Measurements from ENCODE around the gene WNT3A. TPM values are rescaled to one million over a fixed set of nuclear protein-coding genes. Genes with fewer than 3 reads are reported as not detected.

WNT3A gene
- total and polyA plus RNA-seq, 9 of the 15 experiments (the other 6 are each of a cell fraction or from before 2014, with no cell fraction given): not detected

- Histone ChIP-seq H3K36me3 (ENCODE audit: control insufficient read depth, insufficient read depth, low read length) (no peaks in the 10 kb centered on the region), H3K9me3 (replicated peaks; ENCODE audit: control insufficient read depth, insufficient read depth, low read depth, low read length) (no peaks in the 10 kb centered on the region), H3K4me1 (replicated peaks in 1 of 2; ENCODE audit: control insufficient read depth in 2 of 2, insufficient read depth in 2 of 2, low read length in 2 of 2) (peaks cover 0 to 13% of the 10 kb centered on the region in 2 experiments; a peak in 2 of 5 replicates), H4K20me1 (replicated peaks; ENCODE audit: control insufficient read depth, insufficient read depth, low read length) (no peaks in the 10 kb centered on the region), H3K27me3 (ENCODE audit: control insufficient read depth in 2 of 2, insufficient read depth in 2 of 2, low read length in 2 of 2) (peaks cover 39 to 85% of the 10 kb centered on the region in 2 experiments), H3K4me2 (ENCODE audit: insufficient read depth, low read length) (no peak overlapping the region), H3K79me2 (ENCODE audit: control insufficient read depth, insufficient read depth, low read length) (no peaks in the 10 kb centered on the region), H2AFZ (ENCODE audit: low read depth, low read length) (no peak overlapping the region), H3K4me3 (no peak overlapping the region), H3K27ac (ENCODE audit: extremely low read depth, low read depth, low read length) (no peak overlapping the region), H3K9me1 (ENCODE audit: control insufficient read depth, insufficient read depth, low read length) (no peaks in the 10 kb centered on the region), H3K9ac (ENCODE audit: insufficient read depth in 1 of 2, low read depth in 2 of 2, low read length in 2 of 2) (no peak overlapping the region)
- FAIRE-seq (no peak), ATAC-seq (no peak), DNase-seq (ENCODE audit: extremely low read depth in 1 of 4, low spot score in 3 of 4) (no peak)
- in situ Hi-C loops (cut with MboI): no loop called here
- intact Hi-C loops (cut with micrococcal nuclease): no loop called here
- TF ChIP-seq SAP30 (IDR thresholded peaks at IDR 0.05; ENCODE audit: borderline replicate concordance, insufficient read depth, low read depth, low read length, poor library complexity, severe bottlenecking): no peak
- no peak for TF ChIP-seq BACH1 (tag; IDR thresholded peaks at IDR 0.05)
- no peak for TF ChIP-seq HINFP (tag; conservative IDR thresholded peaks at IDR 0.05; ENCODE audit: low read depth)
- BruUV-seq (replicated peaks): no TSS peak
- POLR2A ChIA-PET: no interaction called here
- CTCF ChIA-PET (ENCODE audit: low intra/inter-chr PET ratio): interaction anchor here (0.5 kb wide), 1 partner anchor 1612 kb away, joined by 3 read pairs; no protein-coding TSS in a partner anchor
- 9% methylated on average over 18 of the region's 18 CpGs for WGBS (ENCODE audit: insufficient coverage, low coverage, missing lambda C conversion rate)
These were observed 14.0 kb downstream of the WNT3A start for GRCh38 chr1:228020686-228021354.
